Caco-2 (cell line): Measurements from ENCODE around the gene C2. TPM values are rescaled to one million over a fixed set of nuclear protein-coding genes. Genes with fewer than 3 reads are reported as not detected.

Experiments used
- BruUV-seq: library from RNA; stranded (reverse); fragments of 400-500 nt; replicated peaks from 2 replicates; lab custom pipeline; 2021; lab: Mats Ljungman, UMichigan
- CTCF ChIA-PET: fragments of 300-600 bp; sonication (Branson Sonifier 250); formaldehyde crosslinking; loops from one replicate; lab custom pipeline; 2022; ENCODE audit warnings: antibody characterized with exemption; lab: Charles Lee
- POLR2A ChIA-PET: fragments of 300-600 bp; sonication (Branson Sonifier 250); formaldehyde crosslinking; loops from one replicate; lab custom pipeline; 2022; ENCODE audit warnings: antibody characterized with exemption; lab: Charles Lee
- DNase-seq, 2 experiments: peaks; one replicate each; pipeline versions ENCODE4 v3.0.0 to v3.0.0-alpha.2; 2020 to 2022
- H3K27me3 ChIP-seq: replicated peaks from 2 replicates; pipeline ENCODE4 v1.6.0; 2011; ENCODE audit warnings: low read length; ENCODE audit not compliant: control insufficient read depth, insufficient read depth
- H3K36me3 ChIP-seq: 2 replicates; pipeline ENCODE4 v1.5.1; 2011; ENCODE audit warnings: low read length; ENCODE audit not compliant: control insufficient read depth, insufficient read depth
- H3K4me1 ChIP-seq: fragments of 250-450 bp; sonication (Bioruptor Pico); 2 replicates; pipeline ENCODE4 v1.5.1; 2020; ENCODE audit warnings: mild to moderate bottlenecking
- H3K4me3 ChIP-seq: 2 replicates; pipeline ENCODE4 v1.5.1; 2011; ENCODE audit warnings: low read depth, mild to moderate bottlenecking, control low read depth, low read length
- H3K9me3 ChIP-seq: fragments of 250-450 bp; sonication (Bioruptor Pico); 2 replicates; pipeline ENCODE4 v1.5.1; 2020; ENCODE audit warnings: mild to moderate bottlenecking, moderate library complexity
- H3K27ac Mint-ChIP-seq: one replicate; pipeline ENCODE4 v1.8.0; 2022; ENCODE audit warnings: mixed read lengths; ENCODE audit not compliant: unreplicated experiment
- H3K27me3 Mint-ChIP-seq: one replicate; pipeline ENCODE4 v1.8.0; 2022; ENCODE audit warnings: mixed read lengths; ENCODE audit not compliant: insufficient read depth, unreplicated experiment
- H3K36me3 Mint-ChIP-seq: one replicate; pipeline ENCODE4 v1.8.0; 2022; ENCODE audit warnings: mild to moderate bottlenecking, mixed read lengths; ENCODE audit not compliant: insufficient read depth, unreplicated experiment
- H3K4me1 Mint-ChIP-seq: one replicate; pipeline ENCODE4 v1.8.0; 2022; ENCODE audit warnings: low read depth, mixed read lengths; ENCODE audit not compliant: unreplicated experiment
- H3K4me3 Mint-ChIP-seq: one replicate; pipeline ENCODE4 v1.8.0; 2022; ENCODE audit warnings: mild to moderate bottlenecking, moderate library complexity, mixed read lengths; ENCODE audit not compliant: unreplicated experiment
- H3K9me3 Mint-ChIP-seq: one replicate; pipeline ENCODE4 v1.8.0; 2022; ENCODE audit warnings: mixed read lengths; ENCODE audit not compliant: unreplicated experiment
- CTCF ChIP-seq, 2 experiments: fragments of 200-600 bp in 1 of 2; IDR thresholded peaks; 1 replicate in 1 of 2; 2 replicates in 1 of 2; pipeline versions ENCODE4 v1.5.1 to v1.8.0; 2011 to 2022; ENCODE audit warnings: antibody characterized with exemption in 1 of 2, control low read depth in 1 of 2, inconsistent platforms in 1 of 2, low read depth in 1 of 2, low read length in 1 of 2, mild to moderate bottlenecking in 1 of 2, moderate library complexity in 1 of 2; ENCODE audit not compliant: insufficient read depth in 1 of 2, severe bottlenecking in 1 of 2, unreplicated experiment in 1 of 2
- intact Hi-C: fragments of 100-400 bp; cut with micrococcal nuclease; formaldehyde crosslinking; loops from one replicate; pipeline ENCODE4 v1.10.0; 2022; ENCODE audit not compliant: unreplicated experiment
- total RNA-seq: library from RNA; stranded (reverse); gene quantifications from 2 replicates; pipeline ENCODE4 v1.2.3, GENCODE V29; 2022

The C2 gene
- total RNA-seq, 1 experiment from 2014 or later = 4.8 TPM

DNA sequence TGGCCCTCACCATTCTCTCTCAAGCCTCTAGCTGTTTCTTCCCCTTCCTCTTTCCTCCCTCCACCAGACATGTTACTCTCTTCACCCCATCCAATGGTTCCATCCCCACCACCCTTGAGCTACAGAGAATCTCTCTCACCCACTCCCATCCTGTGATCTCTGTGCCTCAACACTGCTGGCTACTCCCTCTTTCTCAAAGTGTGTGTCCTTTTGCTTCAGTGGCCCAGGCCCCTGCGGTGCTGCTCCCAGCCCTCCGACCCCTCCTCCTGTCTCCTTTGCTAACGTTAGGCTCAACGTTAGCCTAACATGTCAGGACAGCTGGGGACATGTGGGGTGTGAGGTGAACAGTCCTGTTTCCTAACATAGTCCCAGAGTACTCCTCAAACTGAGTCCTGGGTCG, 25.4 kb downstream of the C2 start:
- no peak overlapping the region for H3K4me3 Mint-ChIP-seq
- H3K9me3 Mint-ChIP-seq = no peaks in the 10 kb centered on the region
- POLR2A ChIA-PET = interaction anchor here (1.2 kb wide), 1 partner anchor 32 kb away, joined by 3 read pairs; no protein-coding TSS in a partner anchor
- H3K27ac Mint-ChIP-seq = no peak overlapping the region
- Histone ChIP-seq H3K4me1 (peaks cover 8% of the 10 kb centered on the region), H3K36me3 (peaks cover 10% of the 10 kb centered on the region), H3K27me3 (no peaks in the 10 kb centered on the region), H3K9me3 (no peaks in the 10 kb centered on the region), H3K4me3 (no peak overlapping the region)
- H3K27me3 Mint-ChIP-seq = no peaks in the 10 kb centered on the region
- no TSS peak for BruUV-seq
- intact Hi-C loops = loop anchor here (1.0 kb wide), 3 partner anchors 13 to 55 kb away; partner anchors contain the start of gene ZBTB12
- TF ChIP-seq CTCF (IDR thresholded peaks at IDR 0.05; ENCODE audit: insufficient read depth in 1 of 2, low read depth in 1 of 2, low read length in 1 of 2, severe bottlenecking in 1 of 2, unreplicated experiment in 1 of 2) = no peak
- CTCF ChIA-PET = interaction anchor here (0.6 to 1.8 kb wide), 13 partner anchors 10 to 90 kb away, joined by 3 to 24 read pairs (median 5); partner anchors contain the start of genes DXO, EHMT2, NEU1 and ZBTB12
- peaks cover 18% of the 10 kb centered on the region for H3K4me1 Mint-ChIP-seq
- peaks cover 65% of the 10 kb centered on the region for H3K36me3 Mint-ChIP-seq
- DNase-seq = no peak

DNA sequence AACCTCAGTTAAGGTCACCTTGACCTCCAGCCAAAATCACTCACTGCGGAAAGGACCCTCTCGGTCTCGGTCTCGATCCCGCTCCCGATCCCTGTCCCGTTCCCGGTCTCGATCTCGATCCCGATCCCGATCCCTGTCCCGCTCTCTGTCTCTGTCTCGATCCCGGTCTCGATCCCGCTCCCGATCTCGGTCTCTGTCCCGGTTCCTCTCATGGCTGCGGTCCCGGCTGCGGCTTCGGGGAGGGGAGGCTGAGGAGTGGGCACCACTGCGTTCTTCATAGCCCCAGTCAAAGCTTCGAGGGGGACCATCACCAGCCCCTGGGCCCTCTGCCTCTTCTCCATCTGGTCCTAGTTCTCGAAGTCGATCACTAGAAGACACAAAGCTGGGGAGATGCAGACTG, 27.0 kb downstream of the C2 start:
- Mint-ChIP-seq H3K4me1 (peaks cover 11% of the 10 kb centered on the region), H3K36me3 (peaks cover 66% of the 10 kb centered on the region), H3K27me3 (no peaks in the 10 kb centered on the region), H3K27ac (no peak overlapping the region), H3K4me3 (no peak overlapping the region), H3K9me3 (no peaks in the 10 kb centered on the region)
- peaks cover 10% of the 10 kb centered on the region for H3K36me3 ChIP-seq
- BruUV-seq = no TSS peak
- H3K27me3 ChIP-seq = no peaks in the 10 kb centered on the region
- no peak for TF ChIP-seq CTCF (IDR thresholded peaks at IDR 0.05; ENCODE audit: insufficient read depth in 1 of 2, low read depth in 1 of 2, low read length in 1 of 2, severe bottlenecking in 1 of 2, unreplicated experiment in 1 of 2)
- no peak overlapping the region for H3K4me3 ChIP-seq
- H3K4me1 ChIP-seq = peaks cover 3% of the 10 kb centered on the region; the same call in 1 of the 2 replicates
- no peak for DNase-seq
- H3K9me3 ChIP-seq = no peaks in the 10 kb centered on the region
- POLR2A ChIA-PET = no interaction called here
- CTCF ChIA-PET = no interaction called here
- intact Hi-C loops = no loop called here

DNA sequence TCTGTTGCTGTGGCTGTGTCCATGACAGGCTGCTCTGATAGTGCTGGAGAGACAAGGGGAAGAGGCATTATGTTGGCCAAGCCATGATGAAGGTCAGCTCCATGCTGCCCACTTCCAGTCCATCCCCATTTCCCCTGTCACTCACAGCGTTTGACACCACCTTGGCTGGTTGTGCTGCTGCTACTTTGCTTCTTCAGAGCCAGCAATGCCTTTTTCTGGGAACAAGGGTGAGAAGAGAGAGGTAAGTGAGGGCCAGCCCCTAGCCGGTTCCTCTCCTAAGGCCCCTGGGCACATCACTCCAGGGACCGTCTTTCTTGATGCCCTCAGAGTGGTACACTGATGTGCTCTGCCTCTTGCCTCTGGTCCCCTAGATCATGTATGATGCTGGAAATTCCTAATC, 29.3 kb downstream of the C2 start:
- no TSS peak for BruUV-seq
- Histone ChIP-seq H3K4me3 (no peak overlapping the region), H3K9me3 (no peaks in the 10 kb centered on the region), H3K36me3 (peaks cover 13% of the 10 kb centered on the region), H3K4me1 (peaks cover 3% of the 10 kb centered on the region; the same call in 1 of the 2 replicates), H3K27me3 (no peaks in the 10 kb centered on the region)
- POLR2A ChIA-PET = no interaction called here
- H3K4me1 Mint-ChIP-seq = peaks cover 26% of the 10 kb centered on the region
- no peaks in the 10 kb centered on the region for H3K27me3 Mint-ChIP-seq
- peaks cover 72% of the 10 kb centered on the region for H3K36me3 Mint-ChIP-seq
- CTCF ChIA-PET = no interaction called here
- no peak overlapping the region for H3K27ac Mint-ChIP-seq
- H3K9me3 Mint-ChIP-seq = no peaks in the 10 kb centered on the region
- TF ChIP-seq CTCF (IDR thresholded peaks at IDR 0.05; ENCODE audit: insufficient read depth in 1 of 2, low read depth in 1 of 2, low read length in 1 of 2, severe bottlenecking in 1 of 2, unreplicated experiment in 1 of 2) = no peak
- intact Hi-C loops = no loop called here
- no peak overlapping the region for H3K4me3 Mint-ChIP-seq
- DNase-seq = no peak
